K562 (cell line): ENCODE data around the gene RPS19.

Source experiments
- ATF2 ChIP-seq: sonication (generic); formaldehyde crosslinking; IDR thresholded peaks from 2 replicates; pipeline ENCODE4 v1.8.1; 2022; ENCODE audit warnings: missing genetic modification reagents
- CHD2 ChIP-seq: IDR thresholded peaks from 2 replicates; pipeline ENCODE4 v1.6.1; 2011; ENCODE audit warnings: low read depth, low read length
- CTCF ChIP-seq, 3 experiments: IDR thresholded peaks in 2 of 3; conservative IDR thresholded peaks in 1 of 3; 2 replicates each; pipeline ENCODE4 v1.5.1; 2011 to 2012; ENCODE audit warnings: low read length in 3 of 3, mild to moderate bottlenecking in 3 of 3, control low read depth in 2 of 3, improper control_type of control experiment in 1 of 3, inconsistent platforms in 1 of 3, low read depth in 1 of 3, mixed read lengths in 1 of 3, moderate library complexity in 1 of 3; ENCODE audit not compliant: insufficient read depth in 2 of 3
- E2F5 ChIP-seq: sonication (generic); formaldehyde crosslinking; IDR thresholded peaks from 2 replicates; pipeline ENCODE4 v1.8.0; 2022; ENCODE audit warnings: mild to moderate bottlenecking, missing genetic modification reagents
- KLF13 ChIP-seq: fragments of 450-650 bp; IDR thresholded peaks from 2 replicates; pipeline ENCODE4 v1.6.1; 2016; ENCODE audit warnings: missing genetic modification characterization, low read depth, mild to moderate bottlenecking, missing compliant biosample characterization, moderate library complexity, borderline replicate concordance
- POLR2A ChIP-seq: fragments of 450-650 bp; conservative IDR thresholded peaks from 2 replicates; pipeline ENCODE4 v1.6.1; 2016
- SIRT6 ChIP-seq: IDR thresholded peaks from one replicate; pipeline ENCODE4 v1.6.1; 2012; ENCODE audit warnings: low read depth, mild to moderate bottlenecking, control low read depth, inconsistent platforms, low read length, moderate library complexity
- ZNF174 ChIP-seq: fragments of 250-450 bp; sonication (Bioruptor Pico); IDR thresholded peaks from 2 replicates; pipeline ENCODE4 v1.4.0; 2020; ENCODE audit warnings: mild to moderate bottlenecking
- ZNF384 ChIP-seq: IDR thresholded peaks from 2 replicates; pipeline ENCODE4 v1.6.1; 2012; ENCODE audit warnings: low read depth, low read length, improper control_type of control experiment
- ZNF830 ChIP-seq: fragments of 250-450 bp; sonication (Bioruptor Pico); IDR thresholded peaks from 2 replicates; pipeline ENCODE4 v1.5.0; 2021; ENCODE audit warnings: mild to moderate bottlenecking
- TF ChIP-seq, protein P1 (sequence below): fragments of 450-650 bp; IDR thresholded peaks from 2 replicates; pipeline ENCODE4 v1.6.1; 2014; ENCODE audit warnings: low read depth, mild to moderate bottlenecking, moderate library complexity, borderline replicate concordance
- TF ChIP-seq, protein P2 (sequence below): sonication (generic); formaldehyde crosslinking; IDR thresholded peaks from 2 replicates; pipeline ENCODE4 v1.8.1; 2023; ENCODE audit warnings: mild to moderate bottlenecking, missing genetic modification reagents
- TF ChIP-seq, protein P3 (sequence below): sonication (generic); formaldehyde crosslinking; IDR thresholded peaks from 2 replicates; pipeline ENCODE4 v1.8.1; 2023; ENCODE audit warnings: mild to moderate bottlenecking, missing genetic modification reagents

DNA sequence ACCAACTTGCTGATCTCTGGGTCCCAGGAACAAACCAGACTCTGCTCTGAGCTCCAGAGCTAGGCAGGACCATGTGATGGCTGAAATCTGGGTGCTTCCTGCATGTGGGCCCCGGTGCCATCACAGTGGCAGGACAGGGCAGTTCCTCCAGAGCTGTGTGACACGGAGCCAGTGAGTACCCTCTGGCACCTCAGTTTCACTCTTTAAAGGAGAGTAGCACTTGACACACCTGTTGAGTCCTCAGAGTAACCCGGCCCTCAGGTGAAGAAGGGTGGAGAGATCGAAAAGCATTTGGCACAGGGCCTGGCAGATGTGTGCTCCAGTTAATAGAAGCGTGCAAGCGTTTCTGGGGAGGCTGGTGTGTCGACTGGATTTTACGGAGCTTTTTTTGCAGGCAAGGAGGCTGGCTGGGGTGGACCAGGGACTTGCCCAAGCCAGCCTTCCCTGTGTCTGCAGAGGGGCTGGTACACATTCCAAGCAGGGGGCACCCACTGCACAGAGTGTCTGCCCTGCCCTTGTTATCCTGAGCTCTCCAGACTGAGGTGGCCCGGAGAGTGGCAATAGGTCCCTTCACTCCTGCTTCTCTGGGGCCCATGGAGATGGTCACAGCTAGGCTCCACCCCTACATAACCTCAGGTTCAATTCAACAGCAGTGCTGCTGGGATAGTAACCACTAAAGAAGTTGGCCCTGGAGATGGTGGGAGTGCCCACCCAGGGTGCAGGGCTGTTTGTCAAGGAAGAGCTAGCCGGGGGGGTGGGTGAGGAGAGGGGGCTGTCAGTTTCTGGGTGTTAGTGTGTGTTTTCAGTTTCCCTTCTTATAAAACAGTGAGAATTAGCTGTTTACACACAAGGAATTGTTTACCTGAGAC lies 8.3 kb downstream of the RPS19 start:
- TF ChIP-seq ZNF384 (no peak), E2F5 (CRISPR knock-in tag) (no peak), POLR2A (peak; percentile 51; the same call in 1 of the 2 replicates), ZNF174 (CRISPR knock-in tag) (no peak), KLF13 (tag) (no peak), ATF2 (CRISPR knock-in tag) (no peak), CTCF (IDR thresholded peaks at IDR 0.05 in 2 of 3, conservative IDR thresholded peaks at IDR 0.05 in 1 of 3; ENCODE audit: insufficient read depth in 2 of 3, low read depth in 1 of 3, low read length in 3 of 3) (no peak), CHD2 (no peak), ZNF830 (CRISPR knock-in tag) (no peak), SIRT6 (no peak)
- TF ChIP-seq, protein P1, sequence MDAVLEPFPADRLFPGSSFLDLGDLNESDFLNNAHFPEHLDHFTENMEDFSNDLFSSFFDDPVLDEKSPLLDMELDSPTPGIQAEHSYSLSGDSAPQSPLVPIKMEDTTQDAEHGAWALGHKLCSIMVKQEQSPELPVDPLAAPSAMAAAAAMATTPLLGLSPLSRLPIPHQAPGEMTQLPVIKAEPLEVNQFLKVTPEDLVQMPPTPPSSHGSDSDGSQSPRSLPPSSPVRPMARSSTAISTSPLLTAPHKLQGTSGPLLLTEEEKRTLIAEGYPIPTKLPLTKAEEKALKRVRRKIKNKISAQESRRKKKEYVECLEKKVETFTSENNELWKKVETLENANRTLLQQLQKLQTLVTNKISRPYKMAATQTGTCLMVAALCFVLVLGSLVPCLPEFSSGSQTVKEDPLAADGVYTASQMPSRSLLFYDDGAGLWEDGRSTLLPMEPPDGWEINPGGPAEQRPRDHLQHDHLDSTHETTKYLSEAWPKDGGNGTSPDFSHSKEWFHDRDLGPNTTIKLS, result no peak
- TF ChIP-seq, protein P2, sequence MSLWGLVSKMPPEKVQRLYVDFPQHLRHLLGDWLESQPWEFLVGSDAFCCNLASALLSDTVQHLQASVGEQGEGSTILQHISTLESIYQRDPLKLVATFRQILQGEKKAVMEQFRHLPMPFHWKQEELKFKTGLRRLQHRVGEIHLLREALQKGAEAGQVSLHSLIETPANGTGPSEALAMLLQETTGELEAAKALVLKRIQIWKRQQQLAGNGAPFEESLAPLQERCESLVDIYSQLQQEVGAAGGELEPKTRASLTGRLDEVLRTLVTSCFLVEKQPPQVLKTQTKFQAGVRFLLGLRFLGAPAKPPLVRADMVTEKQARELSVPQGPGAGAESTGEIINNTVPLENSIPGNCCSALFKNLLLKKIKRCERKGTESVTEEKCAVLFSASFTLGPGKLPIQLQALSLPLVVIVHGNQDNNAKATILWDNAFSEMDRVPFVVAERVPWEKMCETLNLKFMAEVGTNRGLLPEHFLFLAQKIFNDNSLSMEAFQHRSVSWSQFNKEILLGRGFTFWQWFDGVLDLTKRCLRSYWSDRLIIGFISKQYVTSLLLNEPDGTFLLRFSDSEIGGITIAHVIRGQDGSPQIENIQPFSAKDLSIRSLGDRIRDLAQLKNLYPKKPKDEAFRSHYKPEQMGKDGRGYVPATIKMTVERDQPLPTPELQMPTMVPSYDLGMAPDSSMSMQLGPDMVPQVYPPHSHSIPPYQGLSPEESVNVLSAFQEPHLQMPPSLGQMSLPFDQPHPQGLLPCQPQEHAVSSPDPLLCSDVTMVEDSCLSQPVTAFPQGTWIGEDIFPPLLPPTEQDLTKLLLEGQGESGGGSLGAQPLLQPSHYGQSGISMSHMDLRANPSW (CRISPR knock-in tag), result no peak
- TF ChIP-seq, protein P3, sequence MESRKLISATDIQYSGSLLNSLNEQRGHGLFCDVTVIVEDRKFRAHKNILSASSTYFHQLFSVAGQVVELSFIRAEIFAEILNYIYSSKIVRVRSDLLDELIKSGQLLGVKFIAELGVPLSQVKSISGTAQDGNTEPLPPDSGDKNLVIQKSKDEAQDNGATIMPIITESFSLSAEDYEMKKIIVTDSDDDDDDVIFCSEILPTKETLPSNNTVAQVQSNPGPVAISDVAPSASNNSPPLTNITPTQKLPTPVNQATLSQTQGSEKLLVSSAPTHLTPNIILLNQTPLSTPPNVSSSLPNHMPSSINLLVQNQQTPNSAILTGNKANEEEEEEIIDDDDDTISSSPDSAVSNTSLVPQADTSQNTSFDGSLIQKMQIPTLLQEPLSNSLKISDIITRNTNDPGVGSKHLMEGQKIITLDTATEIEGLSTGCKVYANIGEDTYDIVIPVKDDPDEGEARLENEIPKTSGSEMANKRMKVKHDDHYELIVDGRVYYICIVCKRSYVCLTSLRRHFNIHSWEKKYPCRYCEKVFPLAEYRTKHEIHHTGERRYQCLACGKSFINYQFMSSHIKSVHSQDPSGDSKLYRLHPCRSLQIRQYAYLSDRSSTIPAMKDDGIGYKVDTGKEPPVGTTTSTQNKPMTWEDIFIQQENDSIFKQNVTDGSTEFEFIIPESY (CRISPR knock-in tag), result no peak
